HG03558 (cell line): ENCODE measurements around the gene BPIFB2.
"Not testable (repeated sequence)": the region's sequence is repeated elsewhere in the genome, so short reads cannot be mapped to it uniquely, and the experiment has no call there.

Source experiments
- ATAC-seq: cut with Tn5 transposase; IDR thresholded peaks from one replicate; pipeline ENCODE4 v1.9.1; 2021; ENCODE audit warnings: moderate number of reproducible peaks; ENCODE audit not compliant: unreplicated experiment; ENCODE audit errors: extremely low read depth

The BPIFB2 gene

GRCh38 chr20:33031531-33031930 is 24.0 kb downstream of the BPIFB2 start, which contains the start of gene BPIFB6:
Gene BPIFB6 (plus strand): TSS chr20:33031648. CDS start chr20:33031648, 0 bp downstream.
- no peak for ATAC-seq

- ATAC-seq = no peak
Measured at GRCh38 chr20:33032555-33032954, 25.1 kb downstream of the BPIFB2 start.

- no peak for ATAC-seq
Measured at GRCh38 chr20:33033381-33033780, 25.9 kb downstream of the BPIFB2 start.

- no peak for ATAC-seq
Measured at GRCh38 chr20:33034115-33034514, 26.6 kb downstream of the BPIFB2 start.

- no peak for ATAC-seq
Measured at GRCh38 chr20:33034901-33035492, 27.5 kb downstream of the BPIFB2 start.

GRCh38 chr20:33037456-33037855 is 30.0 kb downstream of the BPIFB2 start:
- no peak for ATAC-seq

GRCh38 chr20:33038243-33038642 is 30.7 kb downstream of the BPIFB2 start:
- ATAC-seq = no peak

- ATAC-seq = no peak
Measured at GRCh38 chr20:33042430-33042829, 34.9 kb downstream of the BPIFB2 start.

GRCh38 chr20:33042983-33043730 is 35.7 kb downstream of the BPIFB2 start:
- ATAC-seq = no peak

- ATAC-seq = no peak
Measured at GRCh38 chr20:33043731-33044181, 36.3 kb downstream of the BPIFB2 start.

GRCh38 chr20:33045129-33045721 is 37.7 kb downstream of the BPIFB2 start:
- ATAC-seq = not testable (repeated sequence)

GRCh38 chr20:33046412-33046811 is 38.9 kb downstream of the BPIFB2 start:
- ATAC-seq = no peak

GRCh38 chr20:33051333-33051732 is 43.8 kb downstream of the BPIFB2 start:
- ATAC-seq = no peak

GRCh38 chr20:33053291-33054106 is 46.0 kb downstream of the BPIFB2 start, which contains the start of gene BPIFB3:
Gene BPIFB3 (plus strand): TSS chr20:33053903. CDS start chr20:33055436, 1,533 bp downstream.
- ATAC-seq = no peak

GRCh38 chr20:33054381-33054780 is 46.9 kb downstream of the BPIFB2 start:
- ATAC-seq = no peak

- no peak for ATAC-seq
Measured at GRCh38 chr20:33054791-33055190, 47.3 kb downstream of the BPIFB2 start.

- ATAC-seq = no peak
Measured at GRCh38 chr20:33059136-33059535, 51.6 kb downstream of the BPIFB2 start.

GRCh38 chr20:33059741-33060390 is 52.4 kb downstream of the BPIFB2 start:
- no peak for ATAC-seq

- no peak for ATAC-seq
Measured at GRCh38 chr20:33061658-33062028, 54.1 kb downstream of the BPIFB2 start.
